H1 (cell line): ENCODE measurements around the gene PTPRE. TPM values are rescaled to one million over a fixed set of nuclear protein-coding genes. Genes with fewer than 3 reads are reported as not detected.

Experiments used
- CTCF ChIA-PET: fragments of 300-600 bp; sonication (Branson Sonifier 250); formaldehyde crosslinking; loops from one replicate; lab custom pipeline; 2021; ENCODE audit not compliant: partially characterized antibody; lab: Charles Lee
- POLR2A ChIA-PET: fragments of 300-600 bp; sonication (Branson Sonifier 250); formaldehyde crosslinking; loops from one replicate; lab custom pipeline; 2021; ENCODE audit warnings: inconsistent platforms; ENCODE audit not compliant: partially characterized antibody; lab: Charles Lee
- DNase-seq, 2 experiments: peaks; one replicate each; pipeline versions ENCODE4 v3.0.0 to v3.0.0-alpha.2; 2010 to 2022; ENCODE audit warnings: low spot score in 2 of 2, low read depth in 1 of 2, mixed read lengths in 1 of 2
- FAIRE-seq: peaks from 2 replicates; lab custom pipeline; 2011; peaks lifted over from hg19 to GRCh38; lab: Jason Lieb, UNC
- H2AFZ ChIP-seq: 2 replicates; pipeline ENCODE4 v1.8.1; 2012; ENCODE audit warnings: low read length, inconsistent platforms
- H2AK5ac ChIP-seq: 2 replicates; pipeline ENCODE4 v1.6.1; 2013; ENCODE audit warnings: low read depth, low read length
- H2BK120ac ChIP-seq: replicated peaks from 2 replicates; pipeline ENCODE3; 2013; ENCODE audit warnings: low read depth, low read length, inconsistent platforms
- H2BK12ac ChIP-seq: 2 replicates; pipeline ENCODE4 v1.6.1; 2013; ENCODE audit warnings: low read depth, low read length
- H2BK15ac ChIP-seq: 2 replicates; pipeline ENCODE4 v1.6.1; 2013; ENCODE audit warnings: low read length
- H2BK20ac ChIP-seq: 2 replicates; pipeline ENCODE4 v1.6.1; 2013; ENCODE audit warnings: low read length
- H2BK5ac ChIP-seq: 2 replicates; pipeline ENCODE4 v1.6.1; 2013; ENCODE audit warnings: low read depth, low read length
- H3K14ac ChIP-seq: 2 replicates; pipeline ENCODE4 v1.6.1; 2013; ENCODE audit warnings: inconsistent platforms; ENCODE audit not compliant: insufficient read length
- H3K18ac ChIP-seq: 2 replicates; pipeline ENCODE4 v1.6.1; 2013; ENCODE audit warnings: low read length; ENCODE audit errors: extremely low read depth
- H3K23ac ChIP-seq: 2 replicates; pipeline ENCODE4 v1.6.1; 2013; ENCODE audit warnings: inconsistent platforms; ENCODE audit not compliant: insufficient read length
- H3K23me2 ChIP-seq: 2 replicates; pipeline ENCODE4 v1.6.1; 2013; ENCODE audit warnings: low read depth, low read length
- H3K27ac ChIP-seq: 2 replicates; pipeline ENCODE4 v1.6.1; 2011; ENCODE audit warnings: low read depth, low read length, inconsistent platforms
- H3K27me3 ChIP-seq, 4 experiments: replicated peaks in 1 of 4; 1 replicate in 1 of 4; 2 replicates in 3 of 4; pipeline versions ENCODE4 v1.6.1 to v1.8.1; 2011 to 2013; ENCODE audit warnings: low read length in 3 of 4, mild to moderate bottlenecking in 3 of 4, inconsistent platforms in 2 of 4, mixed read lengths in 2 of 4, moderate library complexity in 1 of 4; ENCODE audit not compliant: control insufficient read depth in 3 of 4, insufficient read depth in 3 of 4; ENCODE audit errors: extremely low read depth in 1 of 4
- H3K36me3 ChIP-seq, 4 experiments: 2 replicates each; pipeline versions ENCODE4 v1.6.1 to v1.8.1; 2011 to 2013; ENCODE audit warnings: mild to moderate bottlenecking in 4 of 4, low read length in 3 of 4, moderate library complexity in 2 of 4, control low read depth in 1 of 4, inconsistent platforms in 1 of 4; ENCODE audit not compliant: insufficient read depth in 4 of 4, control insufficient read depth in 2 of 4
- H3K4ac ChIP-seq: replicated peaks from 2 replicates; pipeline ENCODE3; 2013; ENCODE audit warnings: low read length, low read depth, mixed read lengths, inconsistent platforms; ENCODE audit not compliant: insufficient read length
- H3K4me1 ChIP-seq, 4 experiments: replicated peaks in 1 of 4; 1 replicate in 1 of 4; 2 replicates in 3 of 4; pipeline versions ENCODE4 v1.6.1 to v1.8.1; 2011 to 2013; ENCODE audit warnings: low read length in 3 of 4, inconsistent platforms in 2 of 4, mixed read lengths in 1 of 4; ENCODE audit not compliant: insufficient read depth in 4 of 4, control insufficient read depth in 3 of 4
- H3K4me2 ChIP-seq, 2 experiments: 2 replicates each; pipeline versions ENCODE4 v1.6.1 to v1.8.1; 2011 to 2013; ENCODE audit warnings: low read depth in 2 of 2, low read length in 2 of 2, control low read depth in 1 of 2, inconsistent platforms in 1 of 2, mild to moderate bottlenecking in 1 of 2; ENCODE audit not compliant: insufficient read depth in 1 of 2
- H3K4me3 ChIP-seq, 4 experiments: fragments of 200-600, 300-600 bp in 1 of 4; sonication (generic), shearing (Covaris generic), sonication (Bioruptor Twin) in 1 of 4; 2 replicates each; pipeline versions ENCODE4 v1.5.1 to v1.8.1; 2011 to 2016; ENCODE audit warnings: low read length in 4 of 4, low read depth in 3 of 4, control low read depth in 2 of 4, inconsistent platforms in 2 of 4, mild to moderate bottlenecking in 2 of 4, mixed read lengths in 1 of 4, moderate library complexity in 1 of 4; ENCODE audit not compliant: insufficient read depth in 2 of 4; ENCODE audit errors: extremely low read depth in 1 of 4
- H3K56ac ChIP-seq: replicated peaks from 2 replicates; pipeline ENCODE3; 2013; ENCODE audit warnings: low read depth, mild to moderate bottlenecking, mixed read lengths, low read length, inconsistent platforms; ENCODE audit not compliant: insufficient read length
- H3K79me1 ChIP-seq: 2 replicates; pipeline ENCODE4 v1.6.1; 2013; ENCODE audit warnings: low read depth, low read length, control low read depth
- H3K79me2 ChIP-seq, 2 experiments: 2 replicates each; pipeline versions ENCODE4 v1.6.1 to v1.8.1; 2012 to 2013; ENCODE audit warnings: low read length in 2 of 2, mild to moderate bottlenecking in 2 of 2, inconsistent platforms in 1 of 2; ENCODE audit not compliant: insufficient read depth in 2 of 2, control insufficient read depth in 1 of 2
- H3K9ac ChIP-seq, 4 experiments: replicated peaks in 1 of 4; 1 replicate in 1 of 4; 2 replicates in 3 of 4; pipeline versions ENCODE4 v1.6.1 to v1.8.1; 2011 to 2013; ENCODE audit warnings: low read depth in 3 of 4, low read length in 3 of 4, control low read depth in 2 of 4, mild to moderate bottlenecking in 2 of 4, moderate library complexity in 2 of 4, inconsistent platforms in 1 of 4; ENCODE audit errors: extremely low read depth in 1 of 4
- H3K9me3 ChIP-seq, 2 experiments: 2 replicates each; pipeline versions ENCODE4 v1.6.1 to v1.8.1; 2012 to 2013; ENCODE audit warnings: mild to moderate bottlenecking in 2 of 2, moderate library complexity in 2 of 2, control low read depth in 1 of 2, inconsistent platforms in 1 of 2, low read depth in 1 of 2, low read length in 1 of 2, mixed read lengths in 1 of 2; ENCODE audit not compliant: insufficient read depth in 2 of 2
- H4K20me1 ChIP-seq, 2 experiments: replicated peaks in 1 of 2; 2 replicates each; pipeline versions ENCODE3 to v1.8.1; 2011 to 2013; ENCODE audit warnings: inconsistent platforms in 2 of 2, low read length in 2 of 2, mild to moderate bottlenecking in 1 of 2; ENCODE audit not compliant: insufficient read depth in 2 of 2, control insufficient read depth in 1 of 2
- H4K5ac ChIP-seq: 2 replicates; pipeline ENCODE4 v1.6.1; 2013; ENCODE audit warnings: low read length, low read depth, mixed read lengths, inconsistent platforms; ENCODE audit not compliant: insufficient read length
- H4K8ac ChIP-seq: 2 replicates; pipeline ENCODE4 v1.8.0; 2013; ENCODE audit warnings: mild to moderate bottlenecking, moderate library complexity, low read length, inconsistent platforms; ENCODE audit not compliant: insufficient read depth; ENCODE audit errors: extremely low read depth
- H4K91ac ChIP-seq: replicated peaks from 2 replicates; pipeline ENCODE3; 2013; ENCODE audit warnings: low read length, mixed read lengths, inconsistent platforms; ENCODE audit not compliant: insufficient read length
- WGBS, 2 experiments: shearing (Covaris generic) in 1 of 2; methylation state at CpG; one replicate each; pipeline versions ENCODE4 v1.1.6 to v1.1.7; 2013 to 2015; ENCODE audit warnings: low lambda C conversion rate in 2 of 2, mixed read lengths in 2 of 2, inconsistent platforms in 1 of 2, low coverage in 1 of 2, missing lambda C conversion rate in 1 of 2; ENCODE audit not compliant: insufficient replicate concordance in 2 of 2, insufficient coverage in 1 of 2, insufficient read length in 1 of 2; ENCODE audit errors: extremely low coverage in 1 of 2, missing lambda C conversion rate in 1 of 2; 5-methylcytosine and 5-hydroxymethylcytosine counted together
- polyA plus RNA-seq, 7 experiments: library from polyadenylated mRNA; depleted of rRNA in 3 of 7; stranded (reverse) in 5 of 7; unstranded in 2 of 7; fragments of >200 nt in 5 of 7; fragments of 200-250 nt in 2 of 7; gene quantifications; 1 replicate in 5 of 7; 2 replicates in 1 of 7; 4 replicates in 1 of 7; pipeline versions ENCODE4 v1.2.1 to v1.2.3, GENCODE V29; 2011 to 2013; ENCODE audit warnings: missing spikeins in 2 of 7, mixed read lengths in 2 of 7
- total RNA-seq: library from RNA; stranded (reverse); fragmentation: NEBNext Ultra II Directional; extraction: Animal tissue kit (Norgen Biotek cat#: 25700); gene quantifications from 2 replicates; pipeline ENCODE4 v1.2.1, GENCODE V29; 2021
- TF ChIP-seq, protein P1 (sequence below): IDR thresholded peaks from 2 replicates; pipeline ENCODE4 v1.6.1; 2012; ENCODE audit warnings: inconsistent platforms

Gene PTPRE
- total and polyA plus RNA-seq, 2 of the 8 experiments (the other 6 are each of a cell fraction or from before 2014, with no cell fraction given) = 0.33 to 0.54 TPM

- no peaks in the 10 kb centered on the region for H3K79me2 ChIP-seq
- no peak for FAIRE-seq
- no peak overlapping the region for H3K27ac ChIP-seq
- no peak overlapping the region for H3K56ac ChIP-seq
- no peaks in the 10 kb centered on the region for H4K20me1 ChIP-seq
- H3K36me3 ChIP-seq = no peaks in the 10 kb centered on the region
- H3K9ac ChIP-seq = no peak overlapping the region
- H3K27me3 ChIP-seq = no peaks in the 10 kb centered on the region; a peak in 1 of 7 replicates
- H4K5ac ChIP-seq = no peak overlapping the region
- WGBS, 2 experiments = 85% methylated on average over 1 of the region's 1 CpG; no CpG with 5 or more reads in 1 of the 2 experiments
- H3K14ac ChIP-seq = no peak overlapping the region
- no peak overlapping the region for H3K23ac ChIP-seq
- no peak overlapping the region for H3K4me2 ChIP-seq
- no peak overlapping the region for H3K4me3 ChIP-seq
- H2BK20ac ChIP-seq = no peak overlapping the region
- no peak for DNase-seq
- no peak overlapping the region for H2BK5ac ChIP-seq
- no peak overlapping the region for H2BK120ac ChIP-seq
- no peaks in the 10 kb centered on the region for H3K79me1 ChIP-seq
- H2BK15ac ChIP-seq = no peak overlapping the region
- H3K4me1 ChIP-seq = no peaks in the 10 kb centered on the region
- no peak overlapping the region for H4K91ac ChIP-seq
- no peak overlapping the region for H2AFZ ChIP-seq
- no peak overlapping the region for H2BK12ac ChIP-seq
- no peak overlapping the region for H4K8ac ChIP-seq
- H2AK5ac ChIP-seq = no peak overlapping the region
- H3K4ac ChIP-seq = no peak overlapping the region
- no peaks in the 10 kb centered on the region; the same call in 1 of the 2 replicates for H3K23me2 ChIP-seq
- POLR2A ChIA-PET = no interaction called here
- no peak overlapping the region for H3K18ac ChIP-seq
- CTCF ChIA-PET = interaction anchor here (1.4 kb wide), 1 partner anchor 144 kb away, joined by 4 read pairs; no protein-coding TSS in a partner anchor
- H3K9me3 ChIP-seq = no peaks in the 10 kb centered on the region; a peak in 2 of 4 replicates
- TF ChIP-seq, protein P1, sequence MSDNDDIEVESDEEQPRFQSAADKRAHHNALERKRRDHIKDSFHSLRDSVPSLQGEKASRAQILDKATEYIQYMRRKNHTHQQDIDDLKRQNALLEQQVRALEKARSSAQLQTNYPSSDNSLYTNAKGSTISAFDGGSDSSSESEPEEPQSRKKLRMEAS = no peak
Observed at GRCh38 chr10:127867805-127868204, 39.1 kb upstream of the PTPRE start.
